IMR-90 (cell line): Measurements from ENCODE around the gene CDK5R1. TPM values are rescaled to one million over a fixed set of nuclear protein-coding genes. Genes with fewer than 3 reads are reported as not detected.

Experiments
- ATAC-seq: fragments of 200-7000 bp; cut with Tn5 transposase; 2 replicates; pipeline ENCODE4 v1.9.1; 2020; ENCODE audit warnings: low read depth, mild to moderate bottlenecking, moderate library complexity
- BruUV-seq: library from RNA; stranded (reverse); fragments of 400-500 nt; replicated peaks from 2 replicates; lab custom pipeline; 2021; lab: Mats Ljungman, UMichigan
- CTCF ChIA-PET: fragments of 300-600 bp; formaldehyde crosslinking; extraction: SDS; loops from one replicate; lab custom pipeline; 2021; ENCODE audit warnings: antibody characterized with exemption; lab: Yijun Ruan, JAX
- POLR2A ChIA-PET: fragments of 300-600 bp; sonication (Branson Sonifier 250); formaldehyde crosslinking; loops from one replicate; lab custom pipeline; 2022; ENCODE audit warnings: antibody characterized with exemption; ENCODE audit not compliant: unreplicated experiment; lab: Charles Lee
- DNase-seq: peaks from one replicate; pipeline ENCODE4 v3.0.0; 2013
- H2AFZ ChIP-seq: replicated peaks from 2 replicates; pipeline ENCODE3; 2013; ENCODE audit warnings: low read length, mild to moderate bottlenecking; ENCODE audit not compliant: poor library complexity
- H2AK5ac ChIP-seq: 2 replicates; pipeline ENCODE4 v1.6.1; 2013; ENCODE audit warnings: low read depth, low read length, inconsistent platforms
- H2AK9ac ChIP-seq: replicated peaks from 2 replicates; pipeline ENCODE3; 2013; ENCODE audit warnings: mild to moderate bottlenecking, low read depth, low read length, moderate library complexity; ENCODE audit not compliant: poor library complexity
- H2BK120ac ChIP-seq: 2 replicates; pipeline ENCODE4 v1.6.1; 2013; ENCODE audit warnings: low read depth, low read length, inconsistent platforms
- H2BK15ac ChIP-seq: 3 replicates; pipeline ENCODE4 v1.6.1; 2013; ENCODE audit warnings: low read depth, low read length, inconsistent platforms
- H2BK20ac ChIP-seq: 2 replicates; pipeline ENCODE4 v1.6.1; 2013; ENCODE audit warnings: low read depth, mild to moderate bottlenecking, inconsistent platforms, low read length, moderate library complexity
- H2BK5ac ChIP-seq: 2 replicates; pipeline ENCODE4 v1.6.1; 2013; ENCODE audit warnings: mild to moderate bottlenecking, low read depth, low read length, inconsistent platforms; ENCODE audit not compliant: poor library complexity, severe bottlenecking
- H3K14ac ChIP-seq: replicated peaks from 2 replicates; pipeline ENCODE4 v1.6.1; 2013; ENCODE audit warnings: low read depth, low read length, inconsistent platforms
- H3K18ac ChIP-seq: 2 replicates; pipeline ENCODE4 v1.6.1; 2013; ENCODE audit warnings: low read depth, low read length, control low read depth
- H3K23ac ChIP-seq: 2 replicates; pipeline ENCODE4 v1.6.1; 2013; ENCODE audit warnings: low read depth, low read length, inconsistent platforms
- H3K27ac ChIP-seq: 2 replicates; pipeline ENCODE4 v1.5.1; 2013; ENCODE audit warnings: mild to moderate bottlenecking, control low read depth, low read length; ENCODE audit not compliant: insufficient read depth
- H3K27me3 ChIP-seq: 2 replicates; pipeline ENCODE4 v1.6.1; 2013; ENCODE audit warnings: low read length; ENCODE audit not compliant: control insufficient read depth, insufficient read depth
- H3K36me3 ChIP-seq: 2 replicates; pipeline ENCODE4 v1.6.1; 2013; ENCODE audit warnings: low read length, mixed read lengths; ENCODE audit not compliant: control insufficient read depth, insufficient read depth
- H3K4ac ChIP-seq: 2 replicates; pipeline ENCODE4 v1.6.1; 2013; ENCODE audit warnings: low read depth, low read length, inconsistent platforms
- H3K4me1 ChIP-seq: 2 replicates; pipeline ENCODE4 v1.6.1; 2013; ENCODE audit warnings: low read length, mixed read lengths; ENCODE audit not compliant: control insufficient read depth, insufficient read depth
- H3K4me2 ChIP-seq: 2 replicates; pipeline ENCODE4 v1.6.1; 2013; ENCODE audit warnings: low read depth, mild to moderate bottlenecking, control low read depth, low read length, moderate library complexity
- H3K4me3 ChIP-seq: 2 replicates; pipeline ENCODE4 v1.5.1; 2013; ENCODE audit warnings: low read depth, mild to moderate bottlenecking, control low read depth, low read length, moderate library complexity; ENCODE audit not compliant: insufficient read depth
- H3K56ac ChIP-seq: 2 replicates; pipeline ENCODE4 v1.6.1; 2013; ENCODE audit warnings: low read length, inconsistent platforms; ENCODE audit not compliant: insufficient read depth; ENCODE audit errors: extremely low read depth
- H3K79me1 ChIP-seq, 2 experiments: 2 replicates each; pipeline ENCODE4 v1.6.1; 2013; ENCODE audit warnings: low read length in 2 of 2, inconsistent platforms in 1 of 2, low read depth in 1 of 2
- H3K9ac ChIP-seq: 2 replicates; pipeline ENCODE4 v1.6.1; 2013; ENCODE audit warnings: low read depth, low read length, control low read depth
- H3K9me1 ChIP-seq: 2 replicates; pipeline ENCODE4 v1.6.1; 2013; ENCODE audit warnings: low read length, inconsistent platforms; ENCODE audit not compliant: insufficient read depth
- H3K9me3 ChIP-seq: 2 replicates; pipeline ENCODE4 v1.6.1; 2013; ENCODE audit warnings: low read length; ENCODE audit not compliant: control insufficient read depth, insufficient read depth
- H4K20me1 ChIP-seq: 2 replicates; pipeline ENCODE4 v1.6.1; 2013; ENCODE audit warnings: low read length, inconsistent platforms; ENCODE audit not compliant: insufficient read depth
- H4K5ac ChIP-seq: 2 replicates; pipeline ENCODE4 v1.6.1; 2013; ENCODE audit warnings: mild to moderate bottlenecking, low read depth, low read length, control low read depth
- H4K8ac ChIP-seq, 2 experiments: 2 replicates each; pipeline ENCODE4 v1.6.1; 2013; ENCODE audit warnings: low read depth in 2 of 2, low read length in 2 of 2, control low read depth in 1 of 2, inconsistent platforms in 1 of 2
- H4K91ac ChIP-seq: 2 replicates; pipeline ENCODE4 v1.6.1; 2013; ENCODE audit warnings: low read depth, low read length, inconsistent platforms; ENCODE audit not compliant: insufficient read depth
- CHD1 ChIP-seq: IDR thresholded peaks from 2 replicates; pipeline ENCODE4 v1.6.1; 2012; ENCODE audit warnings: low read depth, low read length, improper control_type of control experiment
- MAFK ChIP-seq: IDR thresholded peaks from 2 replicates; pipeline ENCODE4 v1.6.1; 2012; ENCODE audit warnings: low read depth, low read length, improper control_type of control experiment
- RAD21 ChIP-seq: IDR thresholded peaks from 2 replicates; pipeline ENCODE4 v1.6.1; 2012; ENCODE audit warnings: low read length, improper control_type of control experiment
- RFX5 ChIP-seq: IDR thresholded peaks from 2 replicates; pipeline ENCODE4 v1.8.0; 2012; ENCODE audit warnings: low read depth, mild to moderate bottlenecking, low read length, moderate library complexity
- WGBS, 2 experiments: methylation state at CpG; one replicate each; pipeline versions ENCODE4 v1.1.5 to v1.1.7; 2013; ENCODE audit warnings: missing lambda C conversion rate in 2 of 2; ENCODE audit not compliant: insufficient read length in 1 of 2; ENCODE audit errors: extremely low coverage in 2 of 2; 5-methylcytosine and 5-hydroxymethylcytosine counted together
- dilution Hi-C: fragments of 300-500 bp; cut with HindIII; formaldehyde crosslinking; loops from one replicate; pipeline ENCODE4 v1.14.3; 2018; ENCODE audit warnings: low sequenced_read_pairs; ENCODE audit not compliant: unreplicated experiment
- in situ Hi-C: fragments of 300-500 bp; cut with MboI; formaldehyde crosslinking; loops from 3 replicates; pipeline ENCODE4 v1.14.3; 2019; ENCODE audit warnings: low sequenced_read_pairs, inconsistent platforms, mixed read lengths
- intact Hi-C: fragments of 100-400 bp; cut with micrococcal nuclease; formaldehyde crosslinking; loops from 2 replicates; pipeline ENCODE4 v1.10.0; 2022
- polyA plus RNA-seq, 3 experiments: library from polyadenylated mRNA; depleted of rRNA; stranded (reverse); fragments of >200 nt; gene quantifications; 2 replicates each; pipeline ENCODE4 v1.2.3, GENCODE V29; 2012; ENCODE audit warnings: low replicate concordance in 1 of 3
- total RNA-seq: library from RNA; depleted of rRNA; stranded (reverse); fragments of >200 nt; gene quantifications from 2 replicates; pipeline ENCODE4 v1.2.3, GENCODE V29; 2012

CDK5R1 gene
- total and polyA plus RNA-seq, 2 of the 4 experiments (the other 2 are of a cell fraction), result 0.36 to 0.74 TPM

- no peaks in the 10 kb centered on the region for H3K9me3 ChIP-seq
- TF ChIP-seq MAFK (no peak), RFX5 (no peak), RAD21 (no peak), CHD1 (no peak)
- H3K4ac ChIP-seq, result no peak overlapping the region
- no peak overlapping the region for H4K5ac ChIP-seq
- no peak overlapping the region for H3K18ac ChIP-seq
- ATAC-seq, result no peak
- no peak for DNase-seq
- no peak overlapping the region for H2BK15ac ChIP-seq
- H3K23ac ChIP-seq, result no peak overlapping the region
- H4K91ac ChIP-seq, result no peak overlapping the region
- ChIA-PET CTCF (interaction anchor here (0.6 to 1.9 kb wide), 3 partner anchors 9 to 514 kb away, joined by 3 to 10 read pairs (median 3); no protein-coding TSS in a partner anchor), POLR2A (no interaction called here)
- H3K4me1 ChIP-seq, result peaks cover 1% of the 10 kb centered on the region; the same call in 1 of the 2 replicates
- H3K4me3 ChIP-seq, result no peak overlapping the region
- no CpG with 5 or more reads among the region's 4 CpGs for WGBS, 2 experiments
- H2BK120ac ChIP-seq, result no peak overlapping the region
- H2AK9ac ChIP-seq, result no peak overlapping the region
- H3K36me3 ChIP-seq, result peaks cover 40% of the 10 kb centered on the region
- no peak overlapping the region for H3K9ac ChIP-seq
- dilution Hi-C loops, result no loop called here
- H4K8ac ChIP-seq, result no peak overlapping the region
- H2BK20ac ChIP-seq, result no peak overlapping the region
- BruUV-seq, result no TSS peak
- no peaks in the 10 kb centered on the region for H3K27me3 ChIP-seq
- H3K4me2 ChIP-seq, result no peak overlapping the region
- in situ Hi-C loops, result no loop called here
- peaks cover 34% of the 10 kb centered on the region for H4K20me1 ChIP-seq
- H3K9me1 ChIP-seq, result no peaks in the 10 kb centered on the region
- H3K14ac ChIP-seq, result no peak overlapping the region
- no peak overlapping the region for H3K56ac ChIP-seq
- peaks cover 36 to 41% of the 10 kb centered on the region in 2 experiments for H3K79me1 ChIP-seq
- no peak overlapping the region for H2AK5ac ChIP-seq
- no peak overlapping the region for H3K27ac ChIP-seq
- H2AFZ ChIP-seq, result no peak overlapping the region
- no peak overlapping the region for H2BK5ac ChIP-seq
- intact Hi-C loops, result no loop called here
Measured at GRCh38 chr17:32461498-32461852, 25.3 kb upstream of the CDK5R1 start.
